Cardiac muscle cell (in vitro differentiated cells and primary cell): ENCODE measurements around the gene RPL7A. TPM values are rescaled to one million over a fixed set of nuclear protein-coding genes. Genes with fewer than 3 reads are reported as not detected.

Experiments used
- DNase-seq, 2 donors: peaks; one replicate each; pipeline versions ENCODE4 v3.0.0 to v3.0.0-alpha.2; 2010 to 2017; ENCODE audit warnings: low read depth in 1 of 2, low spot score in 1 of 2
- H3K27ac ChIP-seq: fragments of 200-600 bp; sonication (generic); 2 replicates; pipeline ENCODE4 v1.5.1; 2016
- H3K27me3 ChIP-seq: fragments of 200-600 bp; sonication (generic); 2 replicates; pipeline ENCODE4 v1.6.0; 2016; ENCODE audit warnings: control low read depth
- H3K36me3 ChIP-seq: fragments of 200-600 bp; sonication (generic); 2 replicates; pipeline ENCODE4 v1.5.1; 2016; ENCODE audit warnings: control low read depth
- H3K4me1 ChIP-seq: fragments of 200-600 bp; sonication (generic); 2 replicates; pipeline ENCODE4 v1.8.1; 2017; ENCODE audit warnings: low read depth, mild to moderate bottlenecking, mixed run types
- H3K4me3 ChIP-seq: fragments of 200-600 bp; sonication (generic); 2 replicates; pipeline ENCODE4 v1.5.1; 2016; ENCODE audit warnings: mild to moderate bottlenecking
- H3K9me3 ChIP-seq: fragments of 200-600 bp; sonication (generic); 2 replicates; pipeline ENCODE4 v1.5.1; 2017; ENCODE audit warnings: low read depth, mild to moderate bottlenecking, control low read depth
- CTCF ChIP-seq: IDR thresholded peaks from 2 replicates; pipeline ENCODE4 v1.5.1; 2012; ENCODE audit warnings: low read depth, mild to moderate bottlenecking, low read length
- polyA plus RNA-seq: library from polyadenylated mRNA; unstranded; fragments of >200 nt; fragmentation: Nextera tagmentation; extraction: Ambion mirVana; gene quantifications from 2 replicates; pipeline ENCODE4 v1.2.1, GENCODE V29; 2016
- total RNA-seq: library from RNA; depleted of rRNA; stranded (reverse); fragments of >200 nt; gene quantifications from 2 replicates; pipeline ENCODE4 v1.2.3, GENCODE V29; 2016

The RPL7A gene
- total and polyA plus RNA-seq, 2 experiments from 2014 or later: 404 to 2,233 TPM

- Histone ChIP-seq H3K4me3 (no peak overlapping the region), H3K9me3 (no peaks in the 10 kb centered on the region), H3K4me1 (no peaks in the 10 kb centered on the region), H3K36me3 (no peaks in the 10 kb centered on the region), H3K27me3 (no peaks in the 10 kb centered on the region), H3K27ac (no peak overlapping the region)
- TF ChIP-seq CTCF: no peak
- no peak for DNase-seq
Measured at GRCh38 chr9:133383438-133383837, 35.4 kb downstream of the RPL7A start.

- H3K27ac ChIP-seq: no peak overlapping the region
- no peak for DNase-seq
- H3K9me3 ChIP-seq: no peaks in the 10 kb centered on the region
- H3K36me3 ChIP-seq: no peaks in the 10 kb centered on the region
- no peaks in the 10 kb centered on the region for H3K27me3 ChIP-seq
- H3K4me1 ChIP-seq: no peaks in the 10 kb centered on the region
- no peak for TF ChIP-seq CTCF
- H3K4me3 ChIP-seq: no peak overlapping the region
Measured at GRCh38 chr9:133384736-133385321, 36.8 kb downstream of the RPL7A start.

- TF ChIP-seq CTCF: no peak
- H3K27ac ChIP-seq: no peak overlapping the region
- no peaks in the 10 kb centered on the region for H3K4me1 ChIP-seq
- H3K27me3 ChIP-seq: no peaks in the 10 kb centered on the region
- no peak overlapping the region for H3K4me3 ChIP-seq
- H3K36me3 ChIP-seq: no peaks in the 10 kb centered on the region
- no peaks in the 10 kb centered on the region for H3K9me3 ChIP-seq
- no peak for DNase-seq
Measured at GRCh38 chr9:133385452-133385851, 37.4 kb downstream of the RPL7A start.

GRCh38 chr9:133386338-133386737 lies 38.3 kb downstream of the RPL7A start:
- Histone ChIP-seq H3K4me3 (no peak overlapping the region), H3K9me3 (no peaks in the 10 kb centered on the region), H3K4me1 (no peaks in the 10 kb centered on the region), H3K27ac (no peak overlapping the region), H3K27me3 (no peaks in the 10 kb centered on the region), H3K36me3 (no peaks in the 10 kb centered on the region)
- no peak for TF ChIP-seq CTCF
- DNase-seq: peak in 1 of 2 donors; percentile 14

- Histone ChIP-seq H3K4me1 (no peaks in the 10 kb centered on the region), H3K4me3 (no peak overlapping the region)
- DNase-seq: no peak
Measured at GRCh38 chr9:133387680-133388079, 39.7 kb downstream of the RPL7A start.

More at GRCh38 chr9:133387680-133388079, 39.7 kb downstream of the RPL7A start:
- Histone ChIP-seq H3K36me3 (no peaks in the 10 kb centered on the region), H3K9me3 (no peaks in the 10 kb centered on the region), H3K27me3 (no peaks in the 10 kb centered on the region), H3K27ac (no peak overlapping the region)
- TF ChIP-seq CTCF: no peak
